Measurements from ENCODE around the gene FOSL1. TPM values are rescaled to one million over a fixed set of nuclear protein-coding genes. Genes with fewer than 3 reads are reported as not detected.

The FOSL1 gene
- total and polyA plus RNA-seq, 2 of the 13 experiments (the other 11 are each of a cell fraction or from before 2014, with no cell fraction given): 4.0 to 4.1 TPM

GRCh38 chr11:65944191-65944590 lies 44.0 kb upstream of the FOSL1 start:
- H3K27ac ChIP-seq (ENCODE audit: extremely low read length, insufficient read depth, low read length): no peak overlapping the region
- no peak overlapping the region for H3K4me3 ChIP-seq (replicated peaks in 1 of 3; ENCODE audit: insufficient read depth in 1 of 3, low read depth in 2 of 3, low read length in 3 of 3)
- no peak for TF ChIP-seq ZNF20 (CRISPR knock-in tag; IDR thresholded peaks at IDR 0.05)
- no peak for TF ChIP-seq ARNT2 (CRISPR knock-in tag; IDR thresholded peaks at IDR 0.05; ENCODE audit: low read depth)
- no peak for TF ChIP-seq CHD2 (IDR thresholded peaks at IDR 0.05; ENCODE audit: low read depth, low read length)
- no peak for TF ChIP-seq MAF1 (CRISPR knock-in tag; IDR thresholded peaks at IDR 0.05; ENCODE audit: borderline replicate concordance)
- intact Hi-C loops (cut with micrococcal nuclease; ENCODE audit: unreplicated experiment): no loop called here
- no peak for FAIRE-seq
- H3K27me3 ChIP-seq (ENCODE audit: control insufficient read depth in 1 of 2, insufficient read depth in 2 of 2, low read length in 2 of 2): peaks cover 0 to 30% of the 10 kb centered on the region in 2 experiments; a peak in 4 of 5 replicates
- no peak for DNase-seq (ENCODE audit: low spot score)
- no peak for ATAC-seq
- H3K4me1 ChIP-seq (ENCODE audit: insufficient read depth, low read length): peaks cover 74% of the 10 kb centered on the region
- no peak overlapping the region for H3K9ac ChIP-seq (ENCODE audit: insufficient read depth, low read depth, low read length)
- no peaks in the 10 kb centered on the region for H4K20me1 ChIP-seq (ENCODE audit: insufficient read depth, low read length)
- H3K9me3 ChIP-seq (ENCODE audit: low read length): no peaks in the 10 kb centered on the region
- in situ Hi-C loops (cut with HindIII; ENCODE audit: extremely low pct_ligation_motif_present, low pct_unique_long_range_greater_than_20kb): no loop called here
- no peaks in the 10 kb centered on the region for H3K36me3 ChIP-seq (replicated peaks in 1 of 2; ENCODE audit: control insufficient read depth in 1 of 2, insufficient read depth in 2 of 2, low read length in 2 of 2)
- ChIA-PET POLR2A (no interaction called here), CTCF (ENCODE audit: low intra/inter-chr PET ratio, low total read pairs) (no interaction called here)
- no TSS peak for BruUV-seq (replicated peaks)
- H2AFZ ChIP-seq (ENCODE audit: low read length): no peak overlapping the region
- WGBS (ENCODE audit: low lambda C conversion rate): 78% methylated on average over 7 of the region's 8 CpGs
- H3K4me2 ChIP-seq (ENCODE audit: low read depth, low read length): no peak overlapping the region; the same call in 1 of the 2 replicates
- H3K79me2 ChIP-seq (ENCODE audit: insufficient read depth, low read length): no peaks in the 10 kb centered on the region

- intact Hi-C loops (cut with micrococcal nuclease; ENCODE audit: unreplicated experiment): no loop called here
- no TSS peak for BruUV-seq (replicated peaks)
- peaks cover 61% of the 10 kb centered on the region for H3K4me1 ChIP-seq (ENCODE audit: insufficient read depth, low read length)
- no peak overlapping the region for H2AFZ ChIP-seq (ENCODE audit: low read length)
- no peak overlapping the region for H3K4me3 ChIP-seq (replicated peaks in 1 of 3; ENCODE audit: insufficient read depth in 1 of 3, low read depth in 2 of 3, low read length in 3 of 3)
- no peak overlapping the region for H3K9ac ChIP-seq (ENCODE audit: insufficient read depth, low read depth, low read length)
- ChIA-PET POLR2A (no interaction called here), CTCF (ENCODE audit: low intra/inter-chr PET ratio, low total read pairs) (no interaction called here)
- H3K79me2 ChIP-seq (ENCODE audit: insufficient read depth, low read length): no peaks in the 10 kb centered on the region
- no peaks in the 10 kb centered on the region for H4K20me1 ChIP-seq (ENCODE audit: insufficient read depth, low read length)
- 21% methylated on average over 7 of the region's 7 CpGs for WGBS (ENCODE audit: low lambda C conversion rate)
- peaks cover 0 to 26% of the 10 kb centered on the region in 2 experiments; a peak in 4 of 5 replicates for H3K27me3 ChIP-seq (ENCODE audit: control insufficient read depth in 1 of 2, insufficient read depth in 2 of 2, low read length in 2 of 2)
- H3K4me2 ChIP-seq (ENCODE audit: low read depth, low read length): no peak overlapping the region
- FAIRE-seq (no peak), ATAC-seq (no peak), DNase-seq (ENCODE audit: low spot score) (no peak)
- H3K36me3 ChIP-seq (replicated peaks in 1 of 2; ENCODE audit: control insufficient read depth in 1 of 2, insufficient read depth in 2 of 2, low read length in 2 of 2): no peaks in the 10 kb centered on the region
- no peak overlapping the region for H3K27ac ChIP-seq (ENCODE audit: extremely low read length, insufficient read depth, low read length)
- H3K9me3 ChIP-seq (ENCODE audit: low read length): no peaks in the 10 kb centered on the region
- in situ Hi-C loops (cut with HindIII; ENCODE audit: extremely low pct_ligation_motif_present, low pct_unique_long_range_greater_than_20kb): no loop called here
- TF ChIP-seq SKI (IDR thresholded peaks at IDR 0.05; ENCODE audit: partially characterized antibody) (peak; percentile 65), REXO4 (CRISPR knock-in tag; IDR thresholded peaks at IDR 0.05; ENCODE audit: borderline replicate concordance) (no peak), SKIL (CRISPR knock-in tag; IDR thresholded peaks at IDR 0.05; ENCODE audit: borderline replicate concordance) (peak; percentile 29; the same call in 1 of the 2 replicates), ZNF235 (CRISPR knock-in tag; IDR thresholded peaks at IDR 0.05; ENCODE audit: borderline replicate concordance) (no peak), ZNF576 (CRISPR knock-in tag; IDR thresholded peaks at IDR 0.05) (no peak), RXRB (CRISPR knock-in tag; IDR thresholded peaks at IDR 0.05; ENCODE audit: borderline replicate concordance) (peak; percentile 50; the same call in 1 of the 2 replicates), DMAP1 (CRISPR knock-in tag; IDR thresholded peaks at IDR 0.05) (no peak), HMGA1 (CRISPR knock-in tag; conservative IDR thresholded peaks at IDR 0.05) (no peak), NCOA1 (CRISPR knock-in tag; IDR thresholded peaks at IDR 0.05) (no peak), RARA (CRISPR knock-in tag; IDR thresholded peaks at IDR 0.05) (peak; percentile 74)
Measured at GRCh38 chr11:65942531-65942930, 42.3 kb upstream of the FOSL1 start.
